HepG2 (cell line): Measurements from ENCODE around the gene RYR2.

Source experiments
- ATF1 ChIP-seq: IDR thresholded peaks from 2 replicates; pipeline ENCODE4 v1.6.1; 2016; ENCODE audit warnings: mild to moderate bottlenecking, control low read depth
- ZNF138 ChIP-seq: sonication (generic); formaldehyde crosslinking; IDR thresholded peaks from 2 replicates; pipeline ENCODE4 v1.5.0; 2020; ENCODE audit warnings: mild to moderate bottlenecking, low read depth, missing genetic modification reagents
- TF ChIP-seq, protein P1 (sequence below): sonication (generic); formaldehyde crosslinking; IDR thresholded peaks from 2 replicates; pipeline ENCODE4 v1.4.0; 2020; ENCODE audit warnings: mild to moderate bottlenecking, missing genetic modification reagents, borderline replicate concordance

DNA sequence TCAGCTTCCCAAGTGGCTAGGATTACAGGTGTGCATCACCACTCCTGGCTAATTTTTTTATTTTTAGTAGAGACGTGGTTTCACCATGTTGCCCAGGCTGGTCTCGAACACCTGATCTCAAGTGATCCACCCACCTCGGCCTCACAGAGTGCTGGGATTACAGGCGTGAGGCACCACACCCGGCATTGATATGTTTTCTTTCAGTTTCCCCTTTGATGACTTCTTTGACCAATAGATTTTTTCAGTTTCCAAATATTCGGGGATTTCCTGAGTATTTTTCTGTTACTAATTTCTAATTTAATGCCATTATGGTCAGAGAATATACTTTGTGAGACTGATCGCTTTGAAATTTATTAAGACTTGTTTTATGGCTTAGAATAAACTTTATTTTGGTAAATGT, 406.1 kb downstream of the RYR2 start:
- TF ChIP-seq ZNF138, result no peak
- TF ChIP-seq, protein P1, sequence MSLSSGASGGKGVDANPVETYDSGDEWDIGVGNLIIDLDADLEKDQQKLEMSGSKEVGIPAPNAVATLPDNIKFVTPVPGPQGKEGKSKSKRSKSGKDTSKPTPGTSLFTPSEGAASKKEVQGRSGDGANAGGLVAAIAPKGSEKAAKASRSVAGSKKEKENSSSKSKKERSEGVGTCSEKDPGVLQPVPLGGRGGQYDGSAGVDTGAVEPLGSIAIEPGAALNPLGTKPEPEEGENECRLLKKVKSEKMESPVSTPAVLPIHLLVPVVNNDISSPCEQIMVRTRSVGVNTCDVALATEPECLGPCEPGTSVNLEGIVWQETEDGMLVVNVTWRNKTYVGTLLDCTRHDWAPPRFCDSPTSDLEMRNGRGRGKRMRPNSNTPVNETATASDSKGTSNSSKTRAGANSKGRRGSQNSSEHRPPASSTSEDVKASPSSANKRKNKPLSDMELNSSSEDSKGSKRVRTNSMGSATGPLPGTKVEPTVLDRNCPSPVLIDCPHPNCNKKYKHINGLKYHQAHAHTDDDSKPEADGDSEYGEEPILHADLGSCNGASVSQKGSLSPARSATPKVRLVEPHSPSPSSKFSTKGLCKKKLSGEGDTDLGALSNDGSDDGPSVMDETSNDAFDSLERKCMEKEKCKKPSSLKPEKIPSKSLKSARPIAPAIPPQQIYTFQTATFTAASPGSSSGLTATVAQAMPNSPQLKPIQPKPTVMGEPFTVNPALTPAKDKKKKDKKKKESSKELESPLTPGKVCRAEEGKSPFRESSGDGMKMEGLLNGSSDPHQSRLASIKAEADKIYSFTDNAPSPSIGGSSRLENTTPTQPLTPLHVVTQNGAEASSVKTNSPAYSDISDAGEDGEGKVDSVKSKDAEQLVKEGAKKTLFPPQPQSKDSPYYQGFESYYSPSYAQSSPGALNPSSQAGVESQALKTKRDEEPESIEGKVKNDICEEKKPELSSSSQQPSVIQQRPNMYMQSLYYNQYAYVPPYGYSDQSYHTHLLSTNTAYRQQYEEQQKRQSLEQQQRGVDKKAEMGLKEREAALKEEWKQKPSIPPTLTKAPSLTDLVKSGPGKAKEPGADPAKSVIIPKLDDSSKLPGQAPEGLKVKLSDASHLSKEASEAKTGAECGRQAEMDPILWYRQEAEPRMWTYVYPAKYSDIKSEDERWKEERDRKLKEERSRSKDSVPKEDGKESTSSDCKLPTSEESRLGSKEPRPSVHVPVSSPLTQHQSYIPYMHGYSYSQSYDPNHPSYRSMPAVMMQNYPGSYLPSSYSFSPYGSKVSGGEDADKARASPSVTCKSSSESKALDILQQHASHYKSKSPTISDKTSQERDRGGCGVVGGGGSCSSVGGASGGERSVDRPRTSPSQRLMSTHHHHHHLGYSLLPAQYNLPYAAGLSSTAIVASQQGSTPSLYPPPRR (CRISPR knock-in tag), result no peak
- TF ChIP-seq ATF1 (CRISPR knock-in tag), result no peak
